Activated T-cell treated with anti-CD3 and anti-CD28 coated beads for 1 hour (primary cell): ENCODE results near the gene LCN2.

ENCODE experiments used
- DNase-seq: peaks from one replicate; pipeline ENCODE4 v3.0.0-alpha.2; 2020; ENCODE audit warnings: low read depth

LCN2 gene

GRCh38 chr9:128115187-128116103 lies 33.8 kb upstream of the LCN2 start:
- no peak for DNase-seq

- DNase-seq, result no peak
Observed at GRCh38 chr9:128116104-128117083, 32.9 kb upstream of the LCN2 start.

GRCh38 chr9:128117613-128118471 lies 31.4 kb upstream of the LCN2 start:
- DNase-seq, result peak; percentile 100

GRCh38 chr9:128118472-128118857 lies 30.8 kb upstream of the LCN2 start:
- DNase-seq, result no peak

GRCh38 chr9:128118971-128119665 lies 30.1 kb upstream of the LCN2 start:
- no peak for DNase-seq

GRCh38 chr9:128120061-128120740 lies 29.1 kb upstream of the LCN2 start:
- no peak for DNase-seq

GRCh38 chr9:128120741-128121465 lies 28.4 kb upstream of the LCN2 start:
- DNase-seq, result no peak

- no peak for DNase-seq
Observed at GRCh38 chr9:128121466-128121810, 27.8 kb upstream of the LCN2 start.

GRCh38 chr9:128121924-128122808 lies 27.1 kb upstream of the LCN2 start:
- DNase-seq, result no peak

GRCh38 chr9:128122809-128123175 lies 26.5 kb upstream of the LCN2 start:
- no peak for DNase-seq

GRCh38 chr9:128123451-128124080 lies 25.7 kb upstream of the LCN2 start:
- no peak for DNase-seq

GRCh38 chr9:128124451-128124850 lies 24.8 kb upstream of the LCN2 start:
- no peak for DNase-seq

- no peak for DNase-seq
Observed at GRCh38 chr9:128124873-128125579, 24.2 kb upstream of the LCN2 start.

- DNase-seq, result no peak
Observed at GRCh38 chr9:128125580-128126354, 23.5 kb upstream of the LCN2 start.

- peak; percentile 74 for DNase-seq
Observed at GRCh38 chr9:128127568-128127989, 21.7 kb upstream of the LCN2 start, which contains the start of gene PTGES2. PTGES2 (minus strand) TSS chr9:128127729; CDS start chr9:128127717, 12 bp downstream.

GRCh38 chr9:128127990-128128835 lies 21.0 kb upstream of the LCN2 start:
- DNase-seq, result peak; percentile 83
